ENCODE measurements around the gene COL15A1.

DNA sequence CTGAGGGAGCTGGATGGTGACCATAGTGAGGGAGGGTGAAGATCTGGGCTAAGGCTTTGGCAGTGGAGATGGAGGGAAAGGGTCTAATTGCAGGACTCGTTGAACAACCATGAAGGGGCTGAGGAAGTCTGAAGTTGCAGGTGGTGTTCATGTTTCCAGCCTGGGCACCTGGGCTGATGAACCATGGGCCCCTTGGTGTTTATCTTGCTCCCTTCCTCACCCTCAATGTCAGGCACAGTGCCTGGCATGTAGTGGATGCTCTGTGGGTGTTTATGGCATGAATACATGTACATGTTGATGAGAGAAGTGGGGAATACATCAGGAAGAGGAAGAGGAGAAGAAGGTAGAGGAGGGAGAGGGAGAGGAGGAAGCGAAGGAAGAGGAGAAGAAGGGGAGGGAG lies 31.3 kb upstream of the COL15A1 start:
- no peak for TF ChIP-seq EZH2phosphoT487 (IDR thresholded peaks at IDR 0.05; ENCODE audit: borderline replicate concordance, low read length)
- TF ChIP-seq, protein P1, sequence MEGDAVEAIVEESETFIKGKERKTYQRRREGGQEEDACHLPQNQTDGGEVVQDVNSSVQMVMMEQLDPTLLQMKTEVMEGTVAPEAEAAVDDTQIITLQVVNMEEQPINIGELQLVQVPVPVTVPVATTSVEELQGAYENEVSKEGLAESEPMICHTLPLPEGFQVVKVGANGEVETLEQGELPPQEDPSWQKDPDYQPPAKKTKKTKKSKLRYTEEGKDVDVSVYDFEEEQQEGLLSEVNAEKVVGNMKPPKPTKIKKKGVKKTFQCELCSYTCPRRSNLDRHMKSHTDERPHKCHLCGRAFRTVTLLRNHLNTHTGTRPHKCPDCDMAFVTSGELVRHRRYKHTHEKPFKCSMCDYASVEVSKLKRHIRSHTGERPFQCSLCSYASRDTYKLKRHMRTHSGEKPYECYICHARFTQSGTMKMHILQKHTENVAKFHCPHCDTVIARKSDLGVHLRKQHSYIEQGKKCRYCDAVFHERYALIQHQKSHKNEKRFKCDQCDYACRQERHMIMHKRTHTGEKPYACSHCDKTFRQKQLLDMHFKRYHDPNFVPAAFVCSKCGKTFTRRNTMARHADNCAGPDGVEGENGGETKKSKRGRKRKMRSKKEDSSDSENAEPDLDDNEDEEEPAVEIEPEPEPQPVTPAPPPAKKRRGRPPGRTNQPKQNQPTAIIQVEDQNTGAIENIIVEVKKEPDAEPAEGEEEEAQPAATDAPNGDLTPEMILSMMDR (IDR thresholded peaks at IDR 0.05; ENCODE audit: low read depth, low read length, poor library complexity, severe bottlenecking) = no peak
